HG02610 (cell line): Measurements from ENCODE around the gene GABBR2.

ENCODE experiments used
- ATAC-seq: cut with Tn5 transposase; IDR thresholded peaks from one replicate; pipeline ENCODE4 v1.9.1; 2021; ENCODE audit warnings: mild to moderate bottlenecking, moderate library complexity; ENCODE audit not compliant: unreplicated experiment

The GABBR2 gene

DNA sequence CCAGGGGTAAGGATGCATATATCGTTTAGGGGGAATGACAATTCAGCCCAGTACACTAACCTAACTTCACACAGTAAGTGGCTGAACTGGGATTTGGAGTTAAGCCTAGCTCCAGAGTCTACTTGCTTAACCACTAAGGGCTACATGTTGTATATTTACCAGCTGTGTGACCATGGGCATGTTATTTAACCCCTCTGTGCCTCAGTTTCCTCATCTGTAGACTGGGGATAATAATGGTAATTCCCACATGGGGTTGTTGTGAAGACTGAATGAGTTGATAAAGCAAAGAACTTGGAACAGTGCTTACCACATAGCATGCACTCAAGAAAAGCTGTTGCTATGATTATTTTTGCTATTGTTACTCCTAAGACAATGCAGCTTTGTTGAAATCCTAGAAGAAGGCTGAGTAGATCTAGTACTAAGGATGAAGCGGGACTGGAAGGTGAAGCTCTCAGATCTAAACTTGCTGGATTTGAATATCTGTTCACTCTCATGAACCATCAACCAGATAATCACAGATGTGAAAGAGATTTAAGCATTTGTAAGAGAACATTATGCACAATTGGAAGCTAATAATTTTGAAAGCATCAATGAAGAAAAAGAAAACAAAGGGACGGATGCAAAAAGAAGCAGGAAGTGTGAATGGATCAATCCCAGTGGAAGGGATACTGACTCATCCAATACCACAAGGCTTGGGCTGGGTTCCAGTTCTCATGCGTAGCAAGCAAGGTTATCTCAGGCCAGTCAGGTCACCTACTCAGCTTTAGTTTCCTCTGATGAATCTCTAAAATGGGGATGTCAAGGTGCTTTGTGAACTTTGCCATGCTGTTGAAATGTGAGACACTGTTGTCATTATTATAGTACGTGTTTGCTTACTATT is 374.8 kb downstream of the GABBR2 start:
- no peak for ATAC-seq

DNA sequence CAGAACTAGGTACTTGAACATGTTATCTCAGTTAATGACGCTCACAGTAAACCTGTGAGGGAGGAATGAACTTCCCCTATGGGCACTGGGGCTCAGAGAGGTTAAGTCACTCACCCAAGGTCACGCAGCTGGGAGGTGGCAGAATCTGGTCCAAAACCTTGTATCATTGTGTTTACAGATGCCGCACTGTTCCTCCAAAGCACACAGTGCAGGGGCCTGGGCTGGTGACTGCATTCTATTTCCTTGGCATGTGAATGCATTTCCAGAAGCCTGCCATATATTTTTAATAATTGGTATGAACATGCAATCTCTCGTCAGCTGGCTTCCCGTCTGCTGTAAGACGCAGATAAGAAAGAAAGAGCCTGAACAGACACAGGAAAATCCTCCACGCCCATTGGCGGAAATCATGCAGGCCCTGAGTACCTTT is 376.3 kb downstream of the GABBR2 start:
- ATAC-seq, result no peak

DNA sequence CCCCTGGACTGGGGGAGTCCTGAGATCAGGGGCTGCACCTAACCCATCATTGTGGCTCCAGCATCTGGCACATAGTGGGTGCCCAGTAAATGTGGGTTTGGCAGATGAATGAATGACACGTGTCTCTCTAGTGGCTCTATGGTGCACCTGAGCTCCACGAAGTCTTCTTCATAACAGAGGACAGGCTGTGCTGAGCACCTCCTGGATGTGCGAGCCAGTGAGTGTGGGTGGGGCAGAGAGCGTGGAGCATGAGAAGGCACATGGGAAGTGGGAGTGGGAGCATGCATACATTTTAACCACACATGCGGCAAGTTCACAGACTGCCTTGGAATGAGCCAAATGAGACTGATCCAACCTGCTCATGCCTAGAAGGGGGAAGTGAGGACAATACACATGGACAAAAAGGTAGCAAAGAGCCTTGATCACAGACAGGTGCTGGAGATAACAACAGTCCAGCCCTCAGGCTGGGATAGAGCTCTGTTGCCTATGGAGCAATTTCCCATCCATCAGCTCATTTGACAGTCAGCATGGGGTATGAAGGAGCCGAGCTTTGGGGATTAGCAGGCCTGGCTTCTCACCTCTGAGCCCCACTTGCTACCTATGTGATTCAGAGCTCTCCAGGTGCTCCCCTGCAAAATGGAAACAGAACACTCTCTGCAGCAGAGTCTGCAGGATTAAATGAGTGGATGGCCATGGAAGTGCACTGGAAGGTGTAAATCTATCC is 377.0 kb downstream of the GABBR2 start:
- ATAC-seq, result no peak

DNA sequence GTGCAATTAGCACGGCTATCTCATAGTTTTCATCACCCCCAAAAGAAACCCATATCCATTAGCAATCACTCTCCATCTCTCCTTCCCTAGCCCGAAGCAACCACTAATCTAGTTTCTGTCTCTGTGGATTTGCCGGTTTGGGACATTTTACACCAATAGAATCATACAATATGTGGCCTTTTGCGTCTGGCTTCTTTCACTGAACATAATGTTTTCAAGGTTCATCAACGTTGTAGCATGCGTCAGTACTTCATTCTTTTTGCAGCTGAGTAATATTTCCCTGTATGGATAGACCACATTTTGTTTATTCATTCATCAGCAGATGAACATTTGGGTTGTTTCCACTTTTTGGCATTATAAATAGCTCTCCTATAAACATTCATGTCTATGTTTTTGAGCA is 377.9 kb downstream of the GABBR2 start:
- ATAC-seq, result no peak

DNA sequence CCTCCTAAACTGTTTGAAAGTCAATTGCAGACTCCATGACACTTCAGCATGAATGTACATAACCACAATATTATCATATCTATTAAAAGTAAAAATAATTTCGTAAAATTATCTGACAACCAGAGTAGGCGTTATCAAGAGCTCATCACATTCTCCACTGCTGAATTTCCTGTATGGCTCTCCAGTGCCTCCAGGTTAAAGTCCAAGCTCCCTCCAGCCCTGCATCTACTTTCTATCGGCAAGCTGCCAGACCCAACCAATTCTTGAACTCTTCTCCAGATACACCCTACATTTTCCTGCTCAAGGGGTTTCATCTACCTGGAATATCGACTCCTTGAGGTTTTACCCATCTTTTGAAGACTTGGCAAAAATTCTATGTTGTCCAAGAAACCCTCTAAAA is 378.8 kb downstream of the GABBR2 start:
- ATAC-seq, result no peak

DNA sequence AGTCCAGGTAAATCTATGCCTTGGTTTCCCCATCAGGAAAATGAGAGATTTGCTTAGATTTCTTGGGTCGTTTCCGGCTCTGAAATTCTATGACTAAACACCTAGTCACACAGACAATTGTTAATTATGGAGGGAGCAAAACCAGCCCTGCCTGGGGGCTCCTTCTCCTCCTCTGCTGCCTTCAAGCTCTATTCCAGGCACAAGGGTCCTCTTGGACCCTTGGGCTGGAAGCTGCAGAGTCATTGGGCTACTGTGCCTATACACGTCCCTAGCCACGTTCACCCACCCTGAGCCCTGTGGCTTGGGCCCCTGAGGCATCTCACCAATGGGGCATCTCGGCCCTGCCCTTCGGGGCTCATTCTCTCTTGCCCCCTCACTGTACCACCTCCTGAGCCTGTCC is 379.5 kb downstream of the GABBR2 start:
- ATAC-seq, result no peak

DNA sequence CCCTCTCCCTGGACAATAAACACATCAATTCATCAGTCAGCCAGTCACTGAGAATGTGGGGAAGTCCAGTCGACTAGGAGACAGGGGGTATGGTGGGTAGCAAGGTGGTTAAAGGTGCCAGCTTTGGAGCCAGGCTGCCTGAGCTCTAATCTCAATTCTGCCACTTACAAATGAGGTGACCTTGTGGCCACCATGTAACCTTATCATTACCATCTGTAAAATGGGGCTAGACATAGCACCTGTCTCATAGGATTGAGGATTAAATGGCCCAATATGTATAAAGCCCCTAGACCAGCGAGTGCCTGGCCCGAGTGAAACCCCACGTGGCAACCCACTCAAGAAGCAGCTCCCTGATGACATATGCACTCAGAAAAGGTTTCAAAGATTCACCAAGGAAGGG is 380.0 kb downstream of the GABBR2 start:
- no peak for ATAC-seq

DNA sequence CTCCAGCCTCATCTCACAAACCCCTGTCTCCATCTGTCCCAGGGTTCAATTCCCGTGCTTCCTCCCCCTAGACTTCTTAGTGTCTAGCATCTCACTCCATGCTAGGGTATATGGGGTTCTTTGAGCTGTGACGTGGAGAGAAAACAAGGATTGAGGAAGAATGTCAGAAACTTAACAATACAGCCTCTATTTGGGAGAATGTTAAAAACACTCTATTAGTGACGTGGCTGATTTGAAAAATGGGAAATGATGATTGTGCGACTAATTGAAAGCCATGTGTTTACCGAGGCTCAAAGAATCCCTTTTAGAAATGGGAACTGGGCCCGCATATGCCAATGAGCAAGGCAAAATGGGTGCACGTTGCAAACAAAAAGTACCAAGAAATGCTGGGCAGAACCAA is 380.6 kb downstream of the GABBR2 start:
- ATAC-seq, result no peak

DNA sequence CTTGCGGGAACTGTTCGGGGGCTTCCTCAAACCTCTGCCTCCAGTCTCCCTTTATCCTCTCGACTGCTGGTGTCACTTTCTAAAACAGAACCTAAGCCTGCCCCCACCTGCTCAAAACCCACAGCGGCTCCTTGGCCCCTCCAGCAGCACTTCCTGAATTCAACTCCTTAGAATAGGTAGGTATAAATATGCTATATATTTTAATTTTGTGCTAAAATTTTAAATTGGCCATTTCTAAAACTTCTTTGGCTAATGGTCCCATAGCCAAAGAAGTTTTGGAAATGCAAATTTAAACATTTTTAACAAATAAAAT is 381.5 kb downstream of the GABBR2 start:
- ATAC-seq, result no peak

DNA sequence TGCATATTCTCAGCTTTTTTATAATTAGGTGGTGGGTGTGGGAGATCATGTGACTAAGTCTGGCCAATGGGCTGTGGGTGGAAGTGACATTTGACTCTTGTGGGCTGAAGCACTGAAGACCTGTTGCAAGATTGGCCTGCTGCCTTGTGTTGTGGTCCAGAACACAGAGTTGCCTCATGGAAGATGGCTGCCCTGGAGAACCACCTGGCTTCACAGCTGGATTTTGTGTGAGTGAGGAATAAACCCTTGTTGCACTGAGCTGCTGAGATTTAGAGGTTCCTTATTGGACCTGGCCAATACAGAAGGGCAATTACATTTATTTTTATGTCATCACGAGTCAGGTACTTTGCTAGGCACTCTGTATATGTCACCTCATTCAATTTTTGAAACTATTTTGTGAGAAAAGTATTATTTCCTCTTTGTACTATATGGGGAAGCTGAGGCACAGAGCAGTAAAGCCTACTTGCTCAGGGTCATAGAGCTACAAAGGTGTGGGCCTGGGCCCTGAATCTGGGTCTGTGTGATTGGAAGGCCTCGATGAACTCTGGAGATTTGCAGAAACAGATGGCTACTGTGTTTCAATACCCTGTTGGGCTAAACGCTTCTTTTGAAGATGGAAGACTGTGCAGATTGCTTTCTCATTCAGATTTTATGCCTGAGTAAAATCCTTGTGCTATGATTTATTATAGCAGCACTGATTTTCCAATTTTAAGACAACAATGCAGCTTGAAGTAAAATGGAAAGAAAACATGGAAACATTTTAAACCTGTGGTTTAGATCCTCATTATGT is 382.1 kb downstream of the GABBR2 start:
- ATAC-seq, result no peak

DNA sequence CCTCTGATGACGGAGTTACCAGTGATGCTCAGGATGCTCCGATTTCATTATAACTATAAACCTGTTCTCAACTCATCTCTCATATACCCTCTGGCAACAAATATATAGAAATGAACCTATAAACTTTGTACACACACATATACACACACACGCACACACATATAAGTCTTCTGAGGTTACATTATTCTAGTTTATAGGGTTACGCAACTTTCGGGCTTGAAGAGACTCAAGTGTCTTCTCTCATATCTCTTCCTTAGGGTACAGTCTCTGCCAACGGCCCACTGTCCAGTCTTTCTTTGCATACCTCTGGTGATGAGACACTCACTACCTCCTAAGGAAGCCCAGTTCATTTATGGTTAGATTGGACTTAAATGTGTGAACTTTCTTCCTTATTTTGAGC is 383.9 kb downstream of the GABBR2 start:
- no peak for ATAC-seq

DNA sequence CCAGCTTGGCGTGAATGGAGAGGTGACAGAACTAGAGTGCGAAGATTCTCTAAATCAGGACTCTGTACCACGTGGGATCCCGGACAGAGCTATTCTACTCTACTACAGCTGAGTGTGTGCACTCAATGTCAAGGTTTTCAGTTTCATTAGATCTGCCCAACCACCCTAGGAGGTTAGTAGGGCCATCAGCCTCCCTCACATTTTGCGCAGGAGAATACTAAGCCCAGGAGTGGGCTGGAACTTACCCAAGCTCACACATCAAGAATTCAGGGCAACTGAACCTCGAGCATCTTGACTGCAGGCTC is 385.0 kb downstream of the GABBR2 start:
- no peak for ATAC-seq

DNA sequence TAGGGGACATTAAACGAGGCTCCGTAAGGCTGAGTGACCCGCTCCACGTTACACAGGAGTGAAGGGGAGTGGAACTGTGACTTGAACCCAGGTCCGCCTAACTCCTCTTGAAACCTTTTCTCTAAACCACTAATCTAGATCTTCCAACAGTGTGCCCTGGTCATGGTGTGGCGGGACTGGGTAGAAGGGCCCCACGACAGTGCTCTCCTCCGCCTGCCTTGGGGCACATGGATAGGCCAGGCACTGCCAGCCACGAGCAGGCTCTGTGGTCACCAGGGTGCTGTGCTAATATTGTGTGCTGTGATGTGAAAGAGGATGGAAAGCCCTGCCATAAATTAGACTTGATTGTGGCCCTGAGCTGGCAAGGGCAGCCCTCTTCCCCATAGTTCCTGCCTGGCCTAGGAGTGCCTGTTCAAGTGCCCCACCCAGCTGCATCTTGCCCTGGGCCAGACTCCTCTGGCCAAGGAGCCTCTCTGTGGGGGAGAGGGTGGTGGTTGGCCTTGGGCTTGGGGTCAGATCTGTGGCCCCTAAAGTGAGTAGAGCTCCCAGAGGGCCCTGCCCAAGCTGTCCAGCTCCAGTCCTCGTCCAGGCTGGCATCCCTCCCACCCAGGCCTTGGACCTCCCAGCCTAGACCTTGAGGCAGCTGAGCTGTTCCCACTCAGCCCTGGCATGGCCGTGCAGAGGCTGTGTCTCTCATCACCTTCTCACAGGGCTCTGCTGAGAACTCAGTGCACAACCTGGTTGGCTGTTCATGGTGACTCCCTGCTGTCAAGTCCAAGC is 385.5 kb downstream of the GABBR2 start:
- ATAC-seq, result no peak

DNA sequence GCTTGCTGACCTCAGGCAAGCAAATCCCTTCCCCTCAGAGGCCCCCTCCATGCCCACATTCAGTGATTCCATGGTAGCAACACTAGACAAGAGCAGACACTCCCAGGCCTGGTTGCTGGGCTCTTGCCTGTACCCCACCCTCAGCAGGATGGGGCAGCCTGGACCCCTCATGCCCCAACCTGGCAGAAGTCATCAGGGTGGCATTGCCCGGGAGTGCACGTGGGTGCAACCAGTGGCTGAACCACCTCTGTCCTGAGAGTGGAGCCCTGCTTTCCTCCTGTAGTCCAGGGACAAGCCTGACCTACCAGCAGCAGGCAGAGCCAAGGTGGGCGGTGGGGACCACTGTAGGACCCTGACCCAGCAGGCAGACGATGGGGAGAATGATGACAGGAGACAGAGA is 387.5 kb downstream of the GABBR2 start:
- ATAC-seq, result no peak

DNA sequence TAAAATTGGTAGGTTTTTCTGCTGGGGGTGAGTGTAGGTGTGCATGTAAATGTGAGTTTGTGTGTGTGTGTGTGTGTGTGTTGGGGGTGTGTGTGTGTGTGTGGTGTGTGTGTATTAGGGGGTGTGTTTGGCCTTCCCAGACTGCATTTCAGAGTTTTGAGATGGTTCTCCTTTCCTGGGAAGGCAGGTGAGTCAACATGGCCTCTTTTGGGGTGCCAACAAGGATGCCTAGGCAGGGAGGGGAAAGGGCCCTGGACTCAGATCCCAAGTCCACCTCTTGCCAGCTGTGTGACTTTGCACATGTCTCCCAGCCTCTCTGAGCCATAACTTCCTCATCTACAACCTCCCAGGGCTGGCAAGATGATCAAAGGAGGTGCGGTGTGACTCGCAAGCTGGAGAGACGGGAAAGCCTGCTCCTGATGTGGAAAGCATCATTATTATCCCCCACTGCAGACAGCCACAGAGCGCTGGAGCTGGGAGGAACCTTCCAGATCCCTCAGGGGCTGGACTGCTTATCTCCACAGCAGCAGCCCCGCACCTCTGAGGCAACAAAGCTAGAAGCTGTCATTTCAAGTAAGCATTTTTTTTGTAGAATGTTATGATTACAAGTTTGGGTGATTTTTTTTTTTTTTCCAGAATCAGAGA is 389.8 kb downstream of the GABBR2 start:
- no peak for ATAC-seq

DNA sequence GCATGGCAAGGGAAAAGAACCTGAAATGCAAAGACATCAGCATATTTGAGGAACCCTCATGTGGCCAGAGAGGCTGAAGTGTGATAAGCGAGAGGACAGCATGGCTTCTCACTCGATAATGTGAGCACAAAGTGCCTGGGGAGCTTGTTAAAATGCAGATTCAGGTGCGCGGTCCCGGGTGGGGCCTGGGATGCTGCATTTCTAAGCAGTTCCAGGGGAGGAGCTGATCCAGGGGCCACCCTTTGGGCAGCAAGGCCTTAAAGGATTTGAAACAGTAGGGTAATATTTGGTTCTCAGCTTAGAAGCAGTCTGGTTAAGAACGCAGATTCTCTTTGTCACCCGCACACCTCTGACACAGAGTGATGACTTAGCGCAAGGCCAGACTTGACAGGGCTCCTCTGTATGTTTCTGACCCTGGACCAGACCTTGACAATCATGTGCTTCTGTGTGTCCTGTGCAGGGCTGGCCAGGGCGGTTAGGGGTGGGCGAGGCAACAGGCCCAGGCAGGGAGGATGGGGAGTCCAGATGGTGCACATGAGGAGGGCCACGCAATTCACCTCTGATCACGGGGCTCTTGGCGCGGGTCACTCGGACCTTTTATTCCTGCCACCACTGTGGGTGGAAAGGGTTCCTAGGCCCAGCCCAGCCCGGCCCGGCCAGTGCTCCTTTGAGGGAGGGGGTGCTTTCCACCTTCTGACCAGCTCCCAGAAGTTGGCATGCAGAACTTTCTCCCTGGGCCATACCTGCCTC is 390.5 kb downstream of the GABBR2 start:
- ATAC-seq, result no peak

DNA sequence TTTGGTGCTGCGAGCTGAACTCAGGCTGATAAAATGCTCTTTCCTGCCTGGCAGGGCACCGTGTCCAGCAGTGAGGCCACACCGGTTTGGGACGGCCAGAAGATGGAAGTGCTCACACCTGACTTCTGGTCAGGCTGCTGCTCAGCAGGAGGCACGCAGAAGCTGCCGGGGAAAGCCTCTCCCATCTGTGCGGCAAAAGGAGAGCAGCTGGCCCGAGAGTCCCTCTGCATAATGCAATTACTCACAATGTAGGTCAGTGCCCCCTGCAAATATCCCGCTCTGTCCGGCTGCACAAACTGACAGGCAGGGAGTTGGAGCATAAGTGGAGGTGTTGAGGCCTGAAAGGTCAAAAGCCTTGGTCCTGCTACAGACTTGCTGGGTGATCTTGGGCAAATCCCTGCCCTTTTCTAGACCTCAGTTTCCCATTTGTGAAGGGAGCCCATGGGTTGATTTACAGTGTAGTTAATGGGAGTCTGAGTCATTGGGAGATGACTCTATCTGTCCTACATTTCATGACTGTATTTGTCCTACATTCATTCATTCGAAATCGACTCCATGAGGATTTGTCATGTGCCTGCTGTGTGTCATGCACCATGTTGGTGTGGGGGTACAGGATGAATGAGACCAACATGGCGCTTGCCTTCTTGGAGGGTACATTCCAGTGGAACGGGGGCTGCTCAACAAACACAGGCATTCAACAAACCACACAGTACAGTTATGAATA is 391.4 kb downstream of the GABBR2 start:
- no peak for ATAC-seq

DNA sequence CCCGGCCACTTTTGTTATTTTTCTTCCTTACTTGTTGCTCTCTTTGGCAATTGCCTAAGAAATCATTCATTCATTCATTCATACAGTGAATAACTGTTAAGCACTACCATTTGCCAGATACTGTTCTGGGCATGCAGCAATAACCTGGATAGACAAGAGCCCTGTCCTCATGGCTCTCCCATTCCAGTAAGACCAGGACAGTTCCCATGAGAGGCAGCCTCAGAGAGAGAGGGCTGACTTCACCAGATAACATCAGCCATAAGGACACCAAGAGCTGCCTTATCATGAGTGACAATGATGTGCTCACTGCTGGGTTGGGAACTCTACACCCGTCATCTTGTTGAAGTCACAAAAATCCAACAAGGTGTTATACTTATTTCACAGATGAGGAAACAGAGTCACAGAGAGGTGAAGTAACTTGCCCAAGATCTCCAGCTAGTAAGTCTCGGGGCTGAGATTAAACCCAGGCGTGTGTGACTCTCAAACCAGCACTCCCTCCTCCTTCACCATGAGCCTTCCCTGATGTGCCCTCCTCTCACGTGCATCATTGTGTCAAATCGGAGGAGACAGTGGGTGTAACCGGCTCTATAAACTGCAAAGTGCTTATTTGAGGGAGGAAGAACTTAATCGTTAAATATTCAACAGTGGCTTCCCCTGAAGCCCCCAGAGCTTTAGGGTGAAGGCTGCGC is 392.1 kb downstream of the GABBR2 start:
- no peak for ATAC-seq
